ENCODE data around the gene USP4. TPM values are rescaled to one million over a fixed set of nuclear protein-coding genes. Genes with fewer than 3 reads are reported as not detected.
"Not testable (repeated sequence)": the region's sequence is repeated elsewhere in the genome, so short reads cannot be mapped to it uniquely, and the experiment has no call there.

USP4 gene
- total RNA-seq, 1 donor from 2014 or later = 69.6 TPM

DNA sequence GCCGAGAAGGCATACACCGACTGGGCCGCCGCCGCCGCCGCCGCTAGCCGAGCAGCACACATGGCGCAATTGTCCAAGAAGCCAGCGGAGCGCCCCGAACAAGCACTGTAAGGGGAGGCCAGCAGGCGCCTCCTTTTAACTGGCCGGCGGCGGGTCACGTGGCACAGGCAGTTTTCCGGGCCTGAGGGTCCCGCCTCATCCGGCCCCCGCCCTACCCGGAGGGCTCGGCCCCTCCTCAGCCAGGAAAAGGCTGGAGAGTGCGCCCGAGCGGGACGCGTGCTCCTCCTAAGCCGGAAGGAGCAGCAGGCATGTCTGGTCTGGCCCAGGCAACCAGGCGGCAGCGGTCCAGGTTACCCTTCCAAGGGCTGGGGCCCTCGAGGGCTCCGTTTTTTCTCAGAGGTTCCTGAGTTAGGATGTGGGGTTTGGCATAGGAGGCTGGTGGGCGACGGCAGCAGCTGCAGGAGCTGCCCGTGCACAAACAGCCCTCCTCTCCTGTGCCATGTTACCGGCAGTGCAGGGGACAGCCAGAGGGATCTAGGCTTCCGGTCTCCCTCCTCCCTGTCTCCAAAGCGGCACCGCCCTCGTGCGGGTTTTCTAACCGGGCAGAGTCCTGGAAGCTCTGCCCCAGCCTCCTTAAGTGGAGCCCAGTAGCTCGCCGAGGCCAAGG is 18.5 kb upstream of the USP4 start, which contains the start of gene GPX1:
Gene GPX1, minus strand, starts transcription at position 137 of the 667 bp plus-strand sequence. Its CDS starts 75 bp downstream, at position 62.
- DNase-seq (peak; percentile 98), ATAC-seq (peak; percentile 93)
- TF ChIP-seq CTCF (IDR thresholded peaks at IDR 0.05) = no peak
- intact Hi-C loops (cut with DNase I) = no loop called here
- Histone ChIP-seq H3K27me3 (no peaks in the 10 kb centered on the region), H3K9me3 (no peaks in the 10 kb centered on the region), H3K36me3 (peaks cover 66% of the 10 kb centered on the region), H3K4me1 (peaks cover 35% of the 10 kb centered on the region), H3K27ac (peak within 1 kb of the TSS; percentile 96), H3K4me3 (peak within 1 kb of the TSS; percentile 85)

GRCh38 chr3:49357443-49358216 is 17.8 kb upstream of the USP4 start:
- DNase-seq = peak; percentile 83
- peak overlapping the region; percentile 96 for H3K27ac ChIP-seq
- H3K4me3 ChIP-seq = peak overlapping the region; percentile 85
- H3K9me3 ChIP-seq; H3K27me3 ChIP-seq; intact Hi-C loops (cut with DNase I): not testable (repeated sequence)
- H3K36me3 ChIP-seq = peaks cover 59% of the 10 kb centered on the region
- ATAC-seq = peak; percentile 50
- peaks cover 38% of the 10 kb centered on the region for H3K4me1 ChIP-seq

- peaks cover 43% of the 10 kb centered on the region for H3K4me1 ChIP-seq
- H3K36me3 ChIP-seq = peaks cover 53% of the 10 kb centered on the region
- H3K27me3 ChIP-seq; DNase-seq; H3K9me3 ChIP-seq; intact Hi-C loops (cut with DNase I): not testable (repeated sequence)
- ATAC-seq = peak; percentile 0
- peak overlapping the region; percentile 85 for H3K4me3 ChIP-seq
- peak overlapping the region; percentile 96 for H3K27ac ChIP-seq
Measured at GRCh38 chr3:49357095-49357442, 17.2 kb upstream of the USP4 start.

- peaks cover 22% of the 10 kb centered on the region for H3K36me3 ChIP-seq
- intact Hi-C loops (cut with DNase I) = no loop called here
- peak overlapping the region; percentile 83 for H3K27ac ChIP-seq
- TF ChIP-seq CTCF (IDR thresholded peaks at IDR 0.05) = no peak
- H3K9me3 ChIP-seq = no peaks in the 10 kb centered on the region
- no peak for DNase-seq
- H3K4me3 ChIP-seq = no peak overlapping the region
- no peaks in the 10 kb centered on the region for H3K27me3 ChIP-seq
- ATAC-seq = no peak
- peaks cover 50% of the 10 kb centered on the region for H3K4me1 ChIP-seq
Measured at GRCh38 chr3:49352890-49353421, 13.1 kb upstream of the USP4 start.

DNA sequence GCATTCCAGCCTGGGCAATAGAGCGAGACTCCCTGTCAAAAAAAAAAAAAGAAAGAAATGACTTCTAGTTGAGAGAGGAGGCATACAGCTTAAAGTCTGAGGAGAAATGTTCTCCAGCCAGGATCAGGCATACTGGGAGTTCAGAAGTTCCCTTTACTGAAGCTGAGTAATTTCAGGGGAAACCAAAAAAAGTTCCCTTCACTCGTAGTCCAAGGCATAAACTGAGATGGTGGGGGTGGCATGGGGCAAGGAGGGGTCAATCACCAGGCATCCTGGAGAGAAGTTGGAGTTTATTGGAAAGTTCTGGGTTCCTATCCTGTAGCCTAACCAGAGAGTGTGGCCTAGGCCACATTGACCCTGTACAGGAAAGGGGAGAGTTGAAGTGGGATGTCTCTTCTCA is 12.4 kb upstream of the USP4 start:
- no peaks in the 10 kb centered on the region for H3K27me3 ChIP-seq
- H3K9me3 ChIP-seq = no peaks in the 10 kb centered on the region
- intact Hi-C loops (cut with DNase I) = no loop called here
- DNase-seq (no peak), ATAC-seq (peak; percentile 4)
- no peak for TF ChIP-seq CTCF (IDR thresholded peaks at IDR 0.05)
- no peak overlapping the region for H3K4me3 ChIP-seq
- H3K4me1 ChIP-seq = peaks cover 52% of the 10 kb centered on the region
- H3K36me3 ChIP-seq = peaks cover 22% of the 10 kb centered on the region
- H3K27ac ChIP-seq = peak overlapping the region; percentile 83

- no peak for TF ChIP-seq CTCF (IDR thresholded peaks at IDR 0.05)
- Histone ChIP-seq H3K36me3 (peaks cover 16% of the 10 kb centered on the region), H3K4me3 (no peak overlapping the region), H3K9me3 (no peaks in the 10 kb centered on the region), H3K27ac (peak overlapping the region; percentile 83), H3K27me3 (no peaks in the 10 kb centered on the region), H3K4me1 (peaks cover 54% of the 10 kb centered on the region)
- DNase-seq (no peak), ATAC-seq (peak; percentile 17)
- intact Hi-C loops (cut with DNase I) = no loop called here
Measured at GRCh38 chr3:49351521-49352011, 11.7 kb upstream of the USP4 start.

All from upper lobe of right lung (tissue), 1 donor.